IMR-90 (cell line): ENCODE results near the gene TMEM221. TPM values are rescaled to one million over a fixed set of nuclear protein-coding genes. Genes with fewer than 3 reads are reported as not detected.

ENCODE experiments used
- ATAC-seq: fragments of 200-7000 bp; cut with Tn5 transposase; 2 replicates; pipeline ENCODE4 v1.9.1; 2020; ENCODE audit warnings: low read depth, mild to moderate bottlenecking, moderate library complexity
- BruUV-seq: library from RNA; stranded (reverse); fragments of 400-500 nt; replicated peaks from 2 replicates; lab custom pipeline; 2021; lab: Mats Ljungman, UMichigan
- CTCF ChIA-PET: fragments of 300-600 bp; formaldehyde crosslinking; extraction: SDS; loops from one replicate; lab custom pipeline; 2021; ENCODE audit warnings: antibody characterized with exemption; lab: Yijun Ruan, JAX
- POLR2A ChIA-PET: fragments of 300-600 bp; sonication (Branson Sonifier 250); formaldehyde crosslinking; loops from one replicate; lab custom pipeline; 2022; ENCODE audit warnings: antibody characterized with exemption; ENCODE audit not compliant: unreplicated experiment; lab: Charles Lee
- DNase-seq: peaks from one replicate; pipeline ENCODE4 v3.0.0; 2013
- H2AFZ ChIP-seq: replicated peaks from 2 replicates; pipeline ENCODE3; 2013; ENCODE audit warnings: low read length, mild to moderate bottlenecking; ENCODE audit not compliant: poor library complexity
- H2AK5ac ChIP-seq: 2 replicates; pipeline ENCODE4 v1.6.1; 2013; ENCODE audit warnings: low read depth, low read length, inconsistent platforms
- H2AK9ac ChIP-seq: replicated peaks from 2 replicates; pipeline ENCODE3; 2013; ENCODE audit warnings: mild to moderate bottlenecking, low read depth, low read length, moderate library complexity; ENCODE audit not compliant: poor library complexity
- H2BK120ac ChIP-seq: 2 replicates; pipeline ENCODE4 v1.6.1; 2013; ENCODE audit warnings: low read depth, low read length, inconsistent platforms
- H2BK15ac ChIP-seq: 3 replicates; pipeline ENCODE4 v1.6.1; 2013; ENCODE audit warnings: low read depth, low read length, inconsistent platforms
- H2BK20ac ChIP-seq: 2 replicates; pipeline ENCODE4 v1.6.1; 2013; ENCODE audit warnings: low read depth, mild to moderate bottlenecking, inconsistent platforms, low read length, moderate library complexity
- H2BK5ac ChIP-seq: 2 replicates; pipeline ENCODE4 v1.6.1; 2013; ENCODE audit warnings: mild to moderate bottlenecking, low read depth, low read length, inconsistent platforms; ENCODE audit not compliant: poor library complexity, severe bottlenecking
- H3K14ac ChIP-seq: replicated peaks from 2 replicates; pipeline ENCODE4 v1.6.1; 2013; ENCODE audit warnings: low read depth, low read length, inconsistent platforms
- H3K18ac ChIP-seq: 2 replicates; pipeline ENCODE4 v1.6.1; 2013; ENCODE audit warnings: low read depth, low read length, control low read depth
- H3K23ac ChIP-seq: 2 replicates; pipeline ENCODE4 v1.6.1; 2013; ENCODE audit warnings: low read depth, low read length, inconsistent platforms
- H3K27ac ChIP-seq: 2 replicates; pipeline ENCODE4 v1.5.1; 2013; ENCODE audit warnings: mild to moderate bottlenecking, control low read depth, low read length; ENCODE audit not compliant: insufficient read depth
- H3K27me3 ChIP-seq: 2 replicates; pipeline ENCODE4 v1.6.1; 2013; ENCODE audit warnings: low read length; ENCODE audit not compliant: control insufficient read depth, insufficient read depth
- H3K36me3 ChIP-seq: 2 replicates; pipeline ENCODE4 v1.6.1; 2013; ENCODE audit warnings: low read length, mixed read lengths; ENCODE audit not compliant: control insufficient read depth, insufficient read depth
- H3K4ac ChIP-seq: 2 replicates; pipeline ENCODE4 v1.6.1; 2013; ENCODE audit warnings: low read depth, low read length, inconsistent platforms
- H3K4me1 ChIP-seq: 2 replicates; pipeline ENCODE4 v1.6.1; 2013; ENCODE audit warnings: low read length, mixed read lengths; ENCODE audit not compliant: control insufficient read depth, insufficient read depth
- H3K4me2 ChIP-seq: 2 replicates; pipeline ENCODE4 v1.6.1; 2013; ENCODE audit warnings: low read depth, mild to moderate bottlenecking, control low read depth, low read length, moderate library complexity
- H3K4me3 ChIP-seq: 2 replicates; pipeline ENCODE4 v1.5.1; 2013; ENCODE audit warnings: low read depth, mild to moderate bottlenecking, control low read depth, low read length, moderate library complexity; ENCODE audit not compliant: insufficient read depth
- H3K56ac ChIP-seq: 2 replicates; pipeline ENCODE4 v1.6.1; 2013; ENCODE audit warnings: low read length, inconsistent platforms; ENCODE audit not compliant: insufficient read depth; ENCODE audit errors: extremely low read depth
- H3K79me1 ChIP-seq, 2 experiments: 2 replicates each; pipeline ENCODE4 v1.6.1; 2013; ENCODE audit warnings: low read length in 2 of 2, inconsistent platforms in 1 of 2, low read depth in 1 of 2
- H3K9ac ChIP-seq: 2 replicates; pipeline ENCODE4 v1.6.1; 2013; ENCODE audit warnings: low read depth, low read length, control low read depth
- H3K9me1 ChIP-seq: 2 replicates; pipeline ENCODE4 v1.6.1; 2013; ENCODE audit warnings: low read length, inconsistent platforms; ENCODE audit not compliant: insufficient read depth
- H3K9me3 ChIP-seq: 2 replicates; pipeline ENCODE4 v1.6.1; 2013; ENCODE audit warnings: low read length; ENCODE audit not compliant: control insufficient read depth, insufficient read depth
- H4K20me1 ChIP-seq: 2 replicates; pipeline ENCODE4 v1.6.1; 2013; ENCODE audit warnings: low read length, inconsistent platforms; ENCODE audit not compliant: insufficient read depth
- H4K5ac ChIP-seq: 2 replicates; pipeline ENCODE4 v1.6.1; 2013; ENCODE audit warnings: mild to moderate bottlenecking, low read depth, low read length, control low read depth
- H4K8ac ChIP-seq, 2 experiments: 2 replicates each; pipeline ENCODE4 v1.6.1; 2013; ENCODE audit warnings: low read depth in 2 of 2, low read length in 2 of 2, control low read depth in 1 of 2, inconsistent platforms in 1 of 2
- H4K91ac ChIP-seq: 2 replicates; pipeline ENCODE4 v1.6.1; 2013; ENCODE audit warnings: low read depth, low read length, inconsistent platforms; ENCODE audit not compliant: insufficient read depth
- BHLHE40 ChIP-seq: fragments of 150-350 bp; IDR thresholded peaks from 2 replicates; pipeline ENCODE4 v1.6.1; 2016; ENCODE audit warnings: mild to moderate bottlenecking, low read depth, low read length
- CEBPB ChIP-seq: IDR thresholded peaks from 2 replicates; pipeline ENCODE4 v1.6.1; 2012; ENCODE audit warnings: low read depth, low read length, improper control_type of control experiment
- CHD1 ChIP-seq: IDR thresholded peaks from 2 replicates; pipeline ENCODE4 v1.6.1; 2012; ENCODE audit warnings: low read depth, low read length, improper control_type of control experiment
- CTCF ChIP-seq: conservative IDR thresholded peaks from 2 replicates; pipeline ENCODE4 v1.5.1; 2012; ENCODE audit warnings: mild to moderate bottlenecking, low read depth, low read length, improper control_type of control experiment
- FOS ChIP-seq: fragments of 150-350 bp; IDR thresholded peaks from 2 replicates; pipeline ENCODE4 v1.6.1; 2016; ENCODE audit warnings: low read depth, low read length
- MAFK ChIP-seq: IDR thresholded peaks from 2 replicates; pipeline ENCODE4 v1.6.1; 2012; ENCODE audit warnings: low read depth, low read length, improper control_type of control experiment
- MAZ ChIP-seq: IDR thresholded peaks from 2 replicates; pipeline ENCODE4 v1.6.1; 2012; ENCODE audit warnings: low read depth, mild to moderate bottlenecking, low read length, improper control_type of control experiment, moderate library complexity, borderline replicate concordance
- MXI1 ChIP-seq: IDR thresholded peaks from 2 replicates; pipeline ENCODE4 v1.6.1; 2012; ENCODE audit warnings: low read depth, mild to moderate bottlenecking, low read length, moderate library complexity, borderline replicate concordance
- NFE2L2 ChIP-seq: fragments of 150-350 bp; IDR thresholded peaks from 2 replicates; pipeline ENCODE4 v1.6.1; 2016; ENCODE audit warnings: low read depth, mild to moderate bottlenecking, low read length
- POLR2A ChIP-seq: IDR thresholded peaks from 2 replicates; pipeline ENCODE4 v1.6.1; 2012; ENCODE audit warnings: mild to moderate bottlenecking, low read depth, low read length
- RAD21 ChIP-seq: IDR thresholded peaks from 2 replicates; pipeline ENCODE4 v1.6.1; 2012; ENCODE audit warnings: low read length, improper control_type of control experiment
- RCOR1 ChIP-seq: IDR thresholded peaks from 2 replicates; pipeline ENCODE4 v1.6.1; 2012; ENCODE audit warnings: mild to moderate bottlenecking, low read length, improper control_type of control experiment; ENCODE audit not compliant: insufficient replicate concordance
- RFX5 ChIP-seq: IDR thresholded peaks from 2 replicates; pipeline ENCODE4 v1.8.0; 2012; ENCODE audit warnings: low read depth, mild to moderate bottlenecking, low read length, moderate library complexity
- SMC3 ChIP-seq: fragments of 150-350 bp; IDR thresholded peaks from 2 replicates; pipeline ENCODE4 v1.6.1; 2016; ENCODE audit warnings: low read depth, mild to moderate bottlenecking, antibody characterized with exemption, low read length, moderate library complexity
- WGBS, 2 experiments: methylation state at CpG; one replicate each; pipeline versions ENCODE4 v1.1.5 to v1.1.7; 2013; ENCODE audit warnings: missing lambda C conversion rate in 2 of 2; ENCODE audit not compliant: insufficient read length in 1 of 2; ENCODE audit errors: extremely low coverage in 2 of 2; 5-methylcytosine and 5-hydroxymethylcytosine counted together
- dilution Hi-C: fragments of 300-500 bp; cut with HindIII; formaldehyde crosslinking; loops from one replicate; pipeline ENCODE4 v1.14.3; 2018; ENCODE audit warnings: low sequenced_read_pairs; ENCODE audit not compliant: unreplicated experiment
- in situ Hi-C: fragments of 300-500 bp; cut with MboI; formaldehyde crosslinking; loops from 3 replicates; pipeline ENCODE4 v1.14.3; 2019; ENCODE audit warnings: low sequenced_read_pairs, inconsistent platforms, mixed read lengths
- intact Hi-C: fragments of 100-400 bp; cut with micrococcal nuclease; formaldehyde crosslinking; loops from 2 replicates; pipeline ENCODE4 v1.10.0; 2022
- polyA plus RNA-seq, 3 experiments: library from polyadenylated mRNA; depleted of rRNA; stranded (reverse); fragments of >200 nt; gene quantifications; 2 replicates each; pipeline ENCODE4 v1.2.3, GENCODE V29; 2012; ENCODE audit warnings: low replicate concordance in 1 of 3
- total RNA-seq: library from RNA; depleted of rRNA; stranded (reverse); fragments of >200 nt; gene quantifications from 2 replicates; pipeline ENCODE4 v1.2.3, GENCODE V29; 2012
- TF ChIP-seq, protein P1 (sequence below): fragments of 150-350 bp; IDR thresholded peaks from 2 replicates; pipeline ENCODE4 v1.6.1; 2017; ENCODE audit warnings: mild to moderate bottlenecking, antibody characterized with exemption, low read length, low read depth
- TF ChIP-seq, protein P2 (sequence below): fragments of 150-350 bp; IDR thresholded peaks from 2 replicates; pipeline ENCODE4 v1.6.1; 2016; ENCODE audit warnings: low read depth, mild to moderate bottlenecking, low read length, moderate library complexity, borderline replicate concordance

The TMEM221 gene
- total and polyA plus RNA-seq, 2 of the 4 experiments (the other 2 are of a cell fraction), result 0.12 TPM; not detected in 1

DNA sequence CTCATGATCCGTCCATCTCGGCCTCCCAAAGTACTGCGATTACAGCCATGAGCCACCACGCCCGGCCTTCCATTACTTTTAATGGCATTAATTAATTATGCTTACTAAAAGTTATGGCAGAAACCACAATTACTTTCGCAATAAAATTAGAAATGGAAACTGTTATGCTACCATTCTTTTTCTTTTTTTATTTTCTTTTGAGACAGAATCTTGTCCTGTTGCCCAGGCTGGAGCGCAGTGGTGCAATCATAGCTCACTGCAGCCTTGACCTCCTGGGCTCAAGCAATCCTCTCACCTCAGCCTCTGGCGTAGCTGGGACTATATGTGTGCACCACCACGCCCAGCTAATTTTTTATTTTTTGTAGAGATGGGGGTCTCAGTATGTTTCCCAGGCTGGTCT lies 38.5 kb downstream of the TMEM221 start:
- WGBS, 2 experiments, result 72% methylated on average over 2 of the region's 9 CpGs; no CpG with 5 or more reads in 1 of the 2 experiments
- Histone ChIP-seq H2AFZ (no peak overlapping the region), H4K20me1 (no peaks in the 10 kb centered on the region), H3K27me3 (0 out of 2 replicates have a peak, but pooled peaks cover 1% of the 10 kb centered on the region), H4K91ac (no peak overlapping the region), H2AK9ac (no peak overlapping the region), H3K4me3 (no peak overlapping the region), H3K4me2 (no peak overlapping the region), H3K23ac (no peak overlapping the region), H3K27ac (no peak overlapping the region), H3K79me1 (no peaks in the 10 kb centered on the region), H2BK5ac (no peak overlapping the region), H2BK20ac (no peak overlapping the region), H3K4ac (no peak overlapping the region), H3K14ac (no peak overlapping the region), H2BK120ac (no peak overlapping the region), H3K9me3 (no peaks in the 10 kb centered on the region), H3K18ac (no peak overlapping the region), H2BK15ac (no peak overlapping the region), H4K8ac (no peak overlapping the region), H3K4me1 (peaks cover 7% of the 10 kb centered on the region), H4K5ac (no peak overlapping the region), H3K9me1 (peaks cover 2% of the 10 kb centered on the region; the same call in 1 of the 2 replicates), H3K9ac (no peak overlapping the region), H3K56ac (no peak overlapping the region), H2AK5ac (no peak overlapping the region), H3K36me3 (no peaks in the 10 kb centered on the region)
- in situ Hi-C loops, result no loop called here
- ChIA-PET POLR2A (no interaction called here), CTCF (no interaction called here)
- no peak for TF ChIP-seq MAZ
- no peak for TF ChIP-seq BHLHE40
- TF ChIP-seq POLR2A, result no peak
- no peak for TF ChIP-seq RFX5
- TF ChIP-seq SMC3, result no peak
- no peak for TF ChIP-seq MXI1
- no peak for TF ChIP-seq MAFK
- TF ChIP-seq, protein P1, sequence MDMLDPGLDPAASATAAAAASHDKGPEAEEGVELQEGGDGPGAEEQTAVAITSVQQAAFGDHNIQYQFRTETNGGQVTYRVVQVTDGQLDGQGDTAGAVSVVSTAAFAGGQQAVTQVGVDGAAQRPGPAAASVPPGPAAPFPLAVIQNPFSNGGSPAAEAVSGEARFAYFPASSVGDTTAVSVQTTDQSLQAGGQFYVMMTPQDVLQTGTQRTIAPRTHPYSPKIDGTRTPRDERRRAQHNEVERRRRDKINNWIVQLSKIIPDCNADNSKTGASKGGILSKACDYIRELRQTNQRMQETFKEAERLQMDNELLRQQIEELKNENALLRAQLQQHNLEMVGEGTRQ, result no peak
- TF ChIP-seq CTCF, result no peak
- no peak for TF ChIP-seq NFE2L2
- TF ChIP-seq CHD1, result no peak
- TF ChIP-seq RAD21, result no peak
- no peak for TF ChIP-seq CEBPB
- no peak for TF ChIP-seq RCOR1
- TF ChIP-seq FOS, result no peak
- TF ChIP-seq, protein P2, sequence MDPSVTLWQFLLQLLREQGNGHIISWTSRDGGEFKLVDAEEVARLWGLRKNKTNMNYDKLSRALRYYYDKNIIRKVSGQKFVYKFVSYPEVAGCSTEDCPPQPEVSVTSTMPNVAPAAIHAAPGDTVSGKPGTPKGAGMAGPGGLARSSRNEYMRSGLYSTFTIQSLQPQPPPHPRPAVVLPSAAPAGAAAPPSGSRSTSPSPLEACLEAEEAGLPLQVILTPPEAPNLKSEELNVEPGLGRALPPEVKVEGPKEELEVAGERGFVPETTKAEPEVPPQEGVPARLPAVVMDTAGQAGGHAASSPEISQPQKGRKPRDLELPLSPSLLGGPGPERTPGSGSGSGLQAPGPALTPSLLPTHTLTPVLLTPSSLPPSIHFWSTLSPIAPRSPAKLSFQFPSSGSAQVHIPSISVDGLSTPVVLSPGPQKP, result no peak
- intact Hi-C loops, result no loop called here
- no peak for DNase-seq
- dilution Hi-C loops, result no loop called here
- no peak for ATAC-seq
- BruUV-seq, result no TSS peak
